AG09309 (cell line): ENCODE results near the gene SLC12A6.

Experiments
- DNase-seq: peaks from one replicate; pipeline ENCODE4 v3.0.0-alpha.2; 2010; ENCODE audit warnings: low read depth
- H3K4me3 ChIP-seq: 2 replicates; pipeline ENCODE4 v1.5.1; 2011; ENCODE audit warnings: mild to moderate bottlenecking, low read depth, low read length, moderate library complexity; ENCODE audit not compliant: control insufficient read depth
- CTCF ChIP-seq: IDR thresholded peaks from 2 replicates; pipeline ENCODE4 v1.5.1; 2011; ENCODE audit warnings: mild to moderate bottlenecking, low read depth, low read length, inconsistent platforms; ENCODE audit not compliant: insufficient read depth, control insufficient read depth; ENCODE audit errors: missing control alignments

SLC12A6 gene

DNA sequence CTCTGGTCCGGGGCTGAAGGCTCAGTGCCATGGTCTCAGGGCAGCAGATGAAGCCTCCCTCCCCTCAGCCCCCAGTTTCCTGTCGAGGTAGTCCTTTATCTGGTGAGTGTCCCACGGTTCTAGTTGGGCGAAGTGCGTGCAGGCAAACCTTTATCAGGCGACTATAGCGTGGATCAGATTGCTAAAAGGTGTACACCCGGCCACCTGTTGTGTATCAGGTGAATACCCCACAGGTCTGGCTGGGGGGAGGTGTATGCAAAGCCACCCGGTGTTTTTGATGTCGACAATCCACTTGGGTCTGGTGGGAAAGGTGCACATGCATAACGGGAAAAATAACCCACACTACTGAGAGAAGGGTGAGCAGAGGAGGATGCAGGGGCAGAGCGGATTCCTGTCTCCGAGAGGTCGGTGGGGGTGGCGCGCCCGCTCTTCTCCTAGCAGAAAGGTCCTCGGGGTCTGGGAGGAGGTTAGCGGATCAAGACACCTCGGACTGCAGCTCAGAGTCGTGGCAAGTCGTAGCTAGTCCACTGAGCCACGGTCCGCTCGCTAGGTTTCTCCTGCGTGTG, 507 bp downstream of the SLC12A6 start:
- peak overlapping the region; percentile 92 for H3K4me3 ChIP-seq
- no peak for DNase-seq
- TF ChIP-seq CTCF, result no peak

DNA sequence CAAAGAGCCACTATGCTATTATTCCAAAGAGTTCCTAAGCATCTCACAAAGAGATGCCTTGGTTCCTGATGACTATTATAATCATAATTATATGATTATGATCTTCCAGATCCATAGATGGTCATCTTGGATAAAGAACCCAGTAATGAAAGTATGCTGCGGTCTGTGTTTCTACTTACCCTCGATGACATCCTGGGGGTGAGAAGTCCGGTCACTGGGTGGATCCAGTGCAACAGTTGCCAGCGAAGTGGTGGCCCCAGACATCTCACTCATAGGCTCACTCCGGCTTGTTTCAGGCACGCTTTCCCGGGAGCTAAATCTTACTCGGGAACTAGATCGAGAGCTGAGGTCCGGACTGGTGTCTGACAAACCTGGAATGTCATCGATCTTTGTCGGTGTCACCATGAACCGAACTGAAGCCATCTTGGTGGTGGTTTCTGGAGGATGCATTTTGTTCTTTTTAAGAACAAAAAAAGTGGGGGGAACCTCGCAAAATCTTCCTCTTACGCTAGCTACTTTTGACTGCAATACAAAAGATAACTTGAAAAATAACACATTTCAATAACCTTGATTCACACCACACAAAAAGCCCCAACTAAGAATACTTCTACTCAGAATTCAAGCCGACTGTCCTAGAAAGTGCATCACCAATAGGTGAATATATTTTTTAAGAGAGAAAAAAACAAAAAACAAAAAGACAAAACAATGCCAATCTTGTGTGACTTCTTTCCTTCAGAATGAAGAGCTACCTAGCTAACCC, 1.2 kb downstream of the SLC12A6 start:
- TF ChIP-seq CTCF, result no peak
- H3K4me3 ChIP-seq, result peak overlapping the region; percentile 92
- no peak for DNase-seq

GRCh38 chr15:34335176-34336032, 2.2 kb downstream of the SLC12A6 start:
- no peak for TF ChIP-seq CTCF
- no peak for DNase-seq
- peak overlapping the region; percentile 22 for H3K4me3 ChIP-seq

DNA sequence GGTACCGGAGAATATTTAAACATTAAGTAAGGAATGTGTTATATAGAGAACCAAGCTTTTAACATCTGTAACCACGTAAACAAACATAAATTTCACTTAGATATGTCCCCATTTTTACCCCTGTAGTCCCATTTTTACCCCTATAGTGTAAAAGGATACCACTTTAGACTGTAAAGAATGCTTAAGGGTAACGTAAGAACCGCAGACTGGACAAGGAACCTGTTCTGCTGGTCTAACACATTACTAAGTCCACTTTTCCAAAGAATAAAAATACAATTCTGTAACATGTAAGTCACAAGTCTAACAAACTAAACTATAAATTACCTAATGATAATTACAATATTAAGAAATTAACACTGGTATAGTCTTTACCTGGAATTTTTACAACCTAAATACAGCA, 2.9 kb downstream of the SLC12A6 start:
- DNase-seq, result no peak
- H3K4me3 ChIP-seq, result peak overlapping the region; percentile 2; the same call in 1 of the 2 replicates
- TF ChIP-seq CTCF, result no peak

DNA sequence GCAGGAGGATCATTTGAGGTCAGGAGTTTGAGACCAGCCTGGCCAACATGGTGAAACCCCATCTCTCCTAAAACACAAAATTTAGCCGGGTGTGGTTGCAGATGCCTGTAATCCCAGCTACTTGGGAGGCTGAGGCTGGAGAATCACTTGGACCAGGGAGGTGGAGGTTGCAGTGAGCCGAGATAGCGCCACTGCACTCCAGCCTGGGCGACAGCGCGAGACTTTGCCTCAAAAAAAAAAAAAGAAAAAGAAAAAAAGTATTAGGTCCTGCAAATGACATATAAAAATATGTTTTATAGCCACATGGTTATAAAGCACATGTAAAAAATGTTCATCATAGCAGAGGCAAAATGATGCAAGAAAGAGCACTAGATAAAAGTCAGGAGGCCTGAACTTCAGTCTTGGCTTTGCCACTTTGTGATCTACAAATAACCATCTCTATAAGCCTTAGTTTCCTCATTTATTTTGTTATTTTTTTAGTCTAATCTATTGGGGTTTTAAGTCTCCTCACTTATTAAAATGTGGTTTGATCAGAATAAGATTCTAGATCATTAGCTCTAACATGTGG, 4.9 kb downstream of the SLC12A6 start:
- TF ChIP-seq CTCF, result no peak
- no peak for DNase-seq
- H3K4me3 ChIP-seq, result no peak overlapping the region

- no peak overlapping the region for H3K4me3 ChIP-seq
- TF ChIP-seq CTCF, result no peak
- no peak for DNase-seq
These were observed 5.8 kb downstream of the SLC12A6 start for GRCh38 chr15:34331809-34332208.
